DMS153 treated with DMSO at 0.1 percent for 48 hours (cell line): Measurements from ENCODE around the gene RPS6KB2.
A peak's percentile ranks its signal among the peaks of the same experiment; 100 is the strongest.

Source experiments
- DNase-seq: peaks from one replicate; lab custom pipeline; 2025; ENCODE audit not compliant: unreplicated experiment; lab: John Stamatoyannopoulos, UW

The RPS6KB2 gene

DNA sequence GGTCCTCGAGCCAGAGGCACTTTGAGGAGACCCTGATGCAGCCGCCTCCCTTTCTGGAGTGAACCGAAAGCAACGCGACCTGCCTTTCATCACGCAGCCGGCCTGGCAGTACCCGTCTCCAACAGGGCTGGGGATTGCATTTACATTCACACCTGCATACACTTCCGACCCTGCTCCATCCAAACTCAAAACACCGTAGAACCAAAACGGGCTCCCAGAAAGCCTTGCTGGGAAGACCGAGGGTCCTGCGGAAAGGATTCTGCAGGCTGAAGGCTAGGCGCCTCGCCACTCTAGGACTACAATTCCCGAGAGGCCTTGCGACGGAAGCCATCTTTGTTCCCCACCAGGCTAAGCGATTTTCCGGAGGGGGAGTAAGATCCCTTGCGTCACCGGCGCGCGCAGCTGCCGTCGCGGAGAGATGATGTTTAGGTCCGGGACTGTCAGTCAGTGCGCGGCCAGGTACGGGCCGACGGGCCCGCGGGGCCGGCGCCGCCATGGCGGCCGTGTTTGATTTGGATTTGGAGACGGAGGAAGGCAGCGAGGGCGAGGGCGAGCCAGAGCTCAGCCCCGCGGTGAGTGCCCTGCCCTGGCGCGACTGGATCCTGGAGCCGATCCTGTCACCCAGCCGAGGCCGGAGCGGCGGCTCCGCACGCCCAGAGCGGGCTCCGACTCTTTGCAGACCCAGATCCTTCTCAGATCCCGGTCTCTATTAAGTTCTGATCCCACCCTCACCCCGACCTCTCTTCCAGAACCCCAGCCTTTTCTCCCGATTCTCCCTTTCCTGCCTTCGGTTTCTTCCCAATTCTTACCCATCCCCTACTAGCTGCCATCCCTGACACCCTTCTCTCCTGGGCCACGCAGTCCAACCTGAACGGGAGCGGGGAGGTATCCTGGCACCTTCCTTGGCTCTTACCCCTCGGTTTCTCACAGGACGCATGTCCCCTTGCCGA lies at the start of gene RPS6KB2:
Gene RPS6KB2, plus strand, starts transcription at position 443 of the 950 bp plus-strand sequence. Its CDS starts 52 bp downstream, at position 495.
- peak; percentile 92 for DNase-seq

DNA sequence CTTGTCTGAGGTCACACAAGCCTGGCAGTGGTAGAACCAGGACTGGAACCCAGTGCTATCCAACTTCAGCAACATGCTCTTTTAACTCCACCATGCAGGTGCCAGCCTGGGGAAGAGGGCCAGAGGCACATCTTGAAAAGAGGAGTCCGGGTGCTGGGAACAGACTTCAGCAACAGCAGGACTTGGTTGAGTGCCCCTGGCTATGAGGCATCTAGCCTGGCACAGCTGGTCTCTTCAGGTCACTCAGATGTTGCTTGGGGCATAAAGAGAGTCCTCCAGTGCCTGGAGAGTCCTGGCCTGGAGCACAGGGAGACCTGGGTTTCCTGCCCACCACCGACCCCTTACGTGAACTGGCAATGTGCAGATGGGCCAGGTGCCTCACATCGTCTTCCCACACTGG lies 49.8 kb upstream of the RPS6KB2 start:
- no peak for DNase-seq

DNA sequence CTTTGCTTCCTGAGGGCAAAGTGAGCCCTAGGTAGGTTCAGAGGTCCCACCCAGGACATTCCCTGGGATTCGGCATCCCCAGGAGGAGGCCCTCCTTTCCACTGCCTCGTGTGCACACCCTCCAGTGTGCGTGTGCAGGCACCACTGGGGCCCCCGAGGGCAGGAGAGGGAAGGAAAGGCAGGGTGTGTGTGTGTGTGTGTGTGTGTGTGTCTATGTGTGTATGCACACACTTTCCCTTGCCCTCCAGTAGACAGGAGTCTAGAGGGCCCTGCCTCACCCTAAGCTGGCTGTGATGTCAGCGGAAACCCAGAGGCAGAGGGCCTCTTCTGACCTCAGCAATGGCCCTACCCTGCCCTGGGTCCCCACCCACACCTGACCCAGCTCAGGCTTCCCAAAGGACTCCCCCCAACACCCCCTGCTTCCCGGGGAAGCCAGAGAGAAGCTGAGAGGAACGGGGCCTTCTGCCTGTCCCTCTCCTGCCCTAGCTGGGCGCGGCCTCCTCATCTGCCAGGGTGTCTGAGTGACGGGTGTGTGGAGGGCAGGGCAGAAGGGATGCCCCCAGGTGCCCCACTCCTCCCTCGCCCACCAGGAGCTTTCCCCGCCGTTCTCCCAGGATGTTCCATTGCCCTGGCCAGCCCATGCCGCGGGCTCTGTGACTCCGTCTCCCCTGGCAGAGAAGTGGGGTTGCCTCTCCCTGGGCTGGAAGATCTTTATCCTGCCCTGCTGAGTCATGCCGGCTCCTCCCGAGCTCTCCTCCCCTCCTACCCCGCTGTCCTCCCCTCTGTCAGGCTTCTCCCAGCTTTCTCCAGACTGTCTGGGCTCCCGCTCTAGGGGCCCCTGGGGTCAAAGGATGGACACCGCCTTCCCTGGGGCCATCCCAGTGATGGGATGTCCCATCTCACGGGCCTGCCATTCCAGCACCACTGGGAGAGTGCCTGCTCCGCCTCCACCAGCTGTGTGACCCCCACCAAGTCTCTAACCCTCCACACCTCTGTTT lies 48.9 kb upstream of the RPS6KB2 start:
- no peak for DNase-seq

DNA sequence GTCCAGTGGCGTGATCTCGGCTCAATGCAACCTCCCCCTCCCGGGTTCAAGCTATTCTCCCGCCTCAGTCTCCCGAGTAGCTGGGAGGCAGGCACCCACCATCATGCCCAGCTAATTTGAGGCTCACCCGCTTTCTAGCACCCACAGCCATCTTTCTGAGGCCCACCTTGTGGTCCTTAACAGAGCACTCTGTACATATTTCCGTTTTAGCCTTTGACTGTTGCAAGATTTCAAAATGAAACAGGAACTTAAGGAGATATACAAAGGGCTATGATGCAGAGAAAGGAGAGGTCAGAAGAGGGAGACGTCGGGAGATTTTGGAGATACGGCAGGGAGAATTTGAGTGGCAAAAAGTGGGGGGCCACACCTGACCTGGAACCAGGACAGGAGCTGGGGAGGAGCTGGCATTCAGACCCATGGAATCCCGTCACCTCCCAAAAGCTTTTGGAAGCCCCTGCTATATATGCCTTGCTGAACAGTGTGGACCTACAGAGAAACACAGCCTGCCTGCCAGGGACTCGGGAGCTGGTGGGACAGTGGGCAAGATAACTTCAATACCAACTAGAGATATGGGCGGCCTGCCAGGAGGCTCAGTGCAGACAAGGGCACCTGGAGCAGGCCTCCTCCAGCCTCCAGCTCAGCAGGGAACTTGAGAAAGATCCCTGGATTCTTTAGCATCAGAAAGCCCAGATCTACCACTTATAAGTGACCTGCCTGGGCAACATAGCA lies 46.9 kb upstream of the RPS6KB2 start:
- no peak for DNase-seq

DNA sequence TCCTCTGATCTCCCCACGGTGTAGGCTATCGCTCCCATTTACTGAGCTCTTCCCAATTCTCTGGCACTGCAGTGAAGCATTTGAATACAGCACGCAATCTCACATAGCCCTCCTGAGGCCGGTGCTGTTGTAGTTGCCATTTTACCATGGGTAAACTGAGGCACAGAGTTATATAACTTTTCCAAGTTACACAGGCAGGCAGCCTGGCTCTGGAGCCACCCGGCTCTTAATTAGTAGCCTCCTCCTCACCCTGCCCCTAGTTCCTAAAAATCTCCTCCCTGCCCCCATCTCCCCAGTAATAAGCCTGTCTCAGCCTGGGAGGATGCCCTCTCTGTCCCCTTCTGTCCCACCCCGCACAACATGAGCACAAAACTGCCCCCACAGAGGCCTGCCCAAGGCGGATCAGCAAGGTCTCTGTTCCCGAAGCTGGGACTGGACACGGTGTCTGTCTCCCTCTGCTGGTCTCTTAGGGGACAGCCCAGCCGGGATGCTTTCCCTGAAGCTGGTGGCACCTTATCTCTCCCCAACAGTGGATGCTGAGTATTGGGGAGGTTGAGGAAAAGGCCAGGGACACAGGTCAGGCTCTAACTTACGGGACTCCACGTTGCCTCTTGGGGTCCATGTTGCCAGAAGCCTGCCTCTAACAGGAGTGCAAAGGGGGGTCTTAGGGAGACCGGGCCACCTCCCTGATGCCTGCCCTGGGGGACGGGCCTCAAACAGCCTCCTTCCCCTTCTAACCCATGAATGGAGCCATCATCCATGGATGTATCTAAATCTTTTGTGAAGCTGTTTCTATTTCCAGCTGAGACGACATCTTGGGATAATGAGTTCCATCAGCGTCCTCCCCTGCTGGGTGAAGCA lies 45.8 kb upstream of the RPS6KB2 start:
- DNase-seq = no peak

DNA sequence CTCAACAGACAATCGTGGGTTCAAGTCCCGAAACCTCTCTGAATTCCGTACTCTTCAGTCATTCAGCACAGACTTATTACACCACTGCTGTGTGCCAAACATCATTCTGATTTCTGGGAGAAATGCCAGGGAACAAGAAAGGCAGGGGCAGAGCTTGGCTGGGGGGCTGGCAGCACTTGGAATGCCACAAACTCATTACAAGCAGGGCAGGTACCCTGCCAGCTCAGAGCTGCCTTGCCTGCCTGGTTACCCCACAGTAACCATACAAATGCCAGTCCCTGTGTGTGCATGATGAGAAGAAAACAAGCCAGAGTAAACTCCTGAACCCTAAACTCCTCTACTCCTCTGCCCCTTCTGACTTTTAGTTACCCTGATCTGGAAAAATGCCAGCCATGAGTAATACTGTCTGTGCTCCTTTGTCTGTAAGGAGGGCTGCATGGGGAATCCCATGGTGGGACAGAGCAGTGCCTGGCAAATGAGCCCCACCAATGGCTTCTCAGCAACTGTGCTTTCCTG lies 43.4 kb upstream of the RPS6KB2 start:
- DNase-seq = no peak

DNA sequence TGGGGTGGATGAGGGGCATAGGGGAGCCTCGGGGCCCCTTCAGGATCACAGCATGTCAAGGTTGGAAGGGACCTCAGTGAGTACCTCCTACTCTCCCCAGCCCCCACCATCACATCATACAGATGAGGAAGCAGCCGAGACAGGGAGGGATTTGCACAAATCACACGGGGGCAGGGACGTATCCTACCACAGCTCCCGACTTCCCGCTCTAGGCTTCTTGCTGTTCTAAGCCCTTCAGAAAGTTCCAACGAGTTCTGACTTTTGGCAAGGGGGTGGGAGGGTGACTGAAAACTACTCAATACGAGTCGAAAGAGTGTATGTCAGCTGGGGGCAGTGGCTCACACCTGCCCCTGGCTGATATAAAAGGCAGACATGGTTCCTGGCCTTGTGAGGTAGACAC lies 41.2 kb upstream of the RPS6KB2 start:
- no peak for DNase-seq

DNA sequence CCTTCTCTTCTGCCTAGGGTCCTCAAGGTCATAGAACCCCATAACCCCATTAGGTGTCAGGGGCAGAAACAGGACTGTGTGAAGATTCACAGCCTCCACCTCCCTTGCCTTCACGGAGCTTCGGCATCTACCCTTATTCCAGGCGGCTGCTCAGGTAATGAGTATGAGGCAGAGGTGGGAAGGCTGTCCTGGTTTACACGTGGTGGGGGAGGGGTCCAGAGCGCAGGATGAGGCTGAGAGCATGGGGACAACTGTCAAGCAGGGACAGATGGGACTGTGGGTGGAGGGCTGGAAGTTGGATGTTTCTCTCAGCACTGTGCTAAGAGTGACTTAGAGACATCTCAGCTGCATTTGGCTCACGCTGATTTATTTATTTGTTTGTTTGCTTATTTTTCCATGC lies 40.8 kb upstream of the RPS6KB2 start:
- DNase-seq = no peak

DNA sequence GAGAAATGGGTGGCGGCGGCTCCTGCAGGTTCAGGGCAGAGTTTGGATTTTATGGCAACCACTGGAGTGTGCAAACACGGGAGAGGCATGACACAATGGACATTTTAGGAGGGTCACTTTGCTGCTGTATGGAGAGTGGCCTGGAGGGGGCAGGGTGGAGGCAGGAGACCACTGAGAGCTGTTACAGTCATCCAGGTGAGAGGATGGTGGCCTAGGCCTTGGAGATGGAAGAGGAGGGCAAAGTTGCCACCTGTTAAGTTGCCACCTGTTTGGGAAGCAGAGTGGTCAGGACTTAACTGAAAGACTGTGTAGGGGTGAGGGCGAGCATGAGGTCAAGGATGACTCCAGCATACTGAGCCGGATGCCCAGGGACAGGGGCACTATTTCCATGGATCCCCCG lies 38.8 kb upstream of the RPS6KB2 start:
- peak; percentile 18 for DNase-seq

DNA sequence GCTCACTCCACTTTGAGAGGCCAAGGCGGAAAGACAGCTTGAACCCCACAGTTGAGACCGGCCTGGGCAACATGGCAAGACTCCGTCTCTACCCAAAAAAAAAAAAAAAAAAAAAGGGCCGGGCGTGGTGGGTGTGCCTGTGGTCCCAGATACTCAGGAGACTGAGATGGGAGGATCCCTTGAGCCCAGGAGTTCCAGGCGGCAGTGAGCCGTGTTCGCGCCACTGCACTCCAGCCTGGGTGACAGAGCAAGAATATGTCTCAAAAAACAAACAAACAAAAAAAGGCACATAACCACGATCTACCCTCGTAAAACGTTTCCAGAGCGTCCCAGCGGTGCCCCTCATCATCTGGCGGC lies 37.4 kb upstream of the RPS6KB2 start:
- no peak for DNase-seq

DNA sequence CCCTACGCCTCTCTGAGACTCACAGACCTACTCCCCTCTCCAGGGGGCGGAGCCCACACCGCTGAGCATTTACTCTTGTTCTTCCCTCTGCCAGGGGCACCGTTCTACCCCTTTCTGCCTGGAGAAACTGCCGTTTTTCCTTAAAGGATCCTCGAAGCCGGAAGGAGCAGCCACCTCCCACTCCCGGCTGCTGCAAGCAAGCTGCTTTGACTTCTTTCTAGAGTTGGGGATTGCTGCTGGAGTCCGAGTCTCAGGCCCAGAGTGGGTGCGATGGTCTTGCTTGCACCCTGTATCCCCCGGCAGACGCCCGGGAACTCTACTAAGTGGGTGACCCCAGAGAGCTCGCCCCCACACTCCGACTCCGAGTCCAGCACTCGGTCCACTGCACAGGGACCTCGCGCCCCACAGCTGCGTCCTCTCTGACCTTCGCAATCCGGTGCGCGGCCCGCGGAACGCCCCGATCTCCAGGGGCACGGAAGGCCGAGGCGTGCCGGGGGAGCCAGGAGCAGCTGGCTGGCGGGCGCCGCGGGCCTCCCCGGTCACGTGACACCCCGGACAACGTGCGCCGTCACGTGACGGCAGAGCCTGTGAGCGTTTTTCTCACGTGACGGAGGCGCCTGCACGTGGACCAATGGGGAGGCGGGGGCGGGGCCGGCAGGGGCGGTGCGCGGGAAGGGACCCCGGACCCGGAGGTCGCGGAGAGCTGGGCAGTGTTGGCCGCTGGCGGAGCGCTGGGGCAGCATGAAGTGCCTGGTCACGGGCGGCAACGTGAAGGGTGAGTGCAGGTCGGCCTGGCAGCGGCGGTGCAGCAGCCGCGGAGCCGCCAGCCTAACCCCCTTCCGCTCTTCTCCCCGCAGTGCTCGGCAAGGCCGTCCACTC lies 36.8 kb upstream of the RPS6KB2 start, which contains the start of gene RAD9A:
Gene RAD9A, plus strand, starts transcription at position 683 of the 879 bp plus-strand sequence. Its CDS starts 59 bp downstream, at position 742.
- DNase-seq = peak; percentile 82

DNA sequence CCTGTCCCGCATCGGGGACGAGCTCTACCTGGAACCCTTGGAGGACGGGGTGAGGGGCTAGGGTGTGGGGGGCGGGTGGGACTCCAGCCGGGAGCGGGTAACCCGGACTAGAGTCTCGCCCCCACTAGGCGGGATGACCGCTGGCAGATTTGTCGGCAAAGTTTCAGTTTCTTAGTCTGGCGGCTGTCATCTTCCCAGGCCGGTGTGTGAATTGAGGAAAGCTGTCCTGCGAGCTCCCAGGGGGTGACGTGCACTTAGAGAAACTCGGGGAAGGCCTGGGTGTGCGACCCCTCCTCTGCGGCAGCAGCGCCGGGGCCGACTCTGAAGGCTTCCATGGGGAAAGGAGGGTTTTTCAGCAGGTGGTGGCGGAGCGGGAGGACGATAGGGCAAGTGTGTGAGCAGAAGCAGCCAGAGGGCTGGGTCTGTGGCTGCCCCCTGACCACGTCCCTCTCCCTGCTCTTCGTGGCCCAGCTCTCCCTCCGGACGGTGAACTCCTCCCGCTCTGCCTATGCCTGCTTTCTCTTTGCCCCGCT lies 36.0 kb upstream of the RPS6KB2 start:
- no peak for DNase-seq

DNA sequence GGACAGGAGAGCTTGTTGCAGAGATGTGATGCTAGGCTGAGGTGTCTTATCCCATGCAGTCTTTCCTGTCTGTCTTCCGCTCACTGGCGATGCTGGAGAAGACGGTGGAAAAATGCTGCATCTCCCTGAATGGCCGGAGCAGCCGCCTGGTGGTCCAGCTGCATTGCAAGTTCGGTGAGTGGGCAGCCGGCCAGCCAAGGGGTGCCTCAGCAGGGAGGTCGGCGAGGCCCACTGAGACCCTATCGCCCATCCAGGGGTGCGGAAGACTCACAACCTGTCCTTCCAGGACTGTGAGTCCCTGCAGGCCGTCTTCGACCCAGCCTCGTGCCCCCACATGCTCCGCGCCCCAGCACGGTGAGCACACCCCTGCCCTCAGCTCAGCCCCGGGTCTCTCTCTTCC lies 34.9 kb upstream of the RPS6KB2 start:
- DNase-seq = no peak

DNA sequence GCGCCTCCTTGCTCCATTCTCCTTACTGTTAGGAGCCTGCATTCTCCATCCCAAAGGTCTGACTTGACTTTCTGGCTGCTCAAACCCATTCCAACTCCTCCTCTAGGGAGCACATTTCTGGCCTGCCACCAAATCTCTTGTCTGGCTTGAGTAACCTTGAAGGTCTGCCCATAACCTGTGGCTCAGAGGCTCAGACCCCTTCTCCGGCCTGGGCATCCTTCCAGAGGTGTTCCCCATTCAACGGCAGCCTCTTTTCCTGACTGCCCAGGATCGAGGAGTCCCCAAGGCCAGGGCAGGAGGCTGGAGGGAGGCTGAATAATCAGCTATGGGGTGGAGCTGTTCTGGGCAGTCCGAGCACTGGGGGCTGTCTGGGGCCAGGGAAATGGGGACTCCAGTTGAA lies 34.3 kb upstream of the RPS6KB2 start:
- DNase-seq = no peak

DNA sequence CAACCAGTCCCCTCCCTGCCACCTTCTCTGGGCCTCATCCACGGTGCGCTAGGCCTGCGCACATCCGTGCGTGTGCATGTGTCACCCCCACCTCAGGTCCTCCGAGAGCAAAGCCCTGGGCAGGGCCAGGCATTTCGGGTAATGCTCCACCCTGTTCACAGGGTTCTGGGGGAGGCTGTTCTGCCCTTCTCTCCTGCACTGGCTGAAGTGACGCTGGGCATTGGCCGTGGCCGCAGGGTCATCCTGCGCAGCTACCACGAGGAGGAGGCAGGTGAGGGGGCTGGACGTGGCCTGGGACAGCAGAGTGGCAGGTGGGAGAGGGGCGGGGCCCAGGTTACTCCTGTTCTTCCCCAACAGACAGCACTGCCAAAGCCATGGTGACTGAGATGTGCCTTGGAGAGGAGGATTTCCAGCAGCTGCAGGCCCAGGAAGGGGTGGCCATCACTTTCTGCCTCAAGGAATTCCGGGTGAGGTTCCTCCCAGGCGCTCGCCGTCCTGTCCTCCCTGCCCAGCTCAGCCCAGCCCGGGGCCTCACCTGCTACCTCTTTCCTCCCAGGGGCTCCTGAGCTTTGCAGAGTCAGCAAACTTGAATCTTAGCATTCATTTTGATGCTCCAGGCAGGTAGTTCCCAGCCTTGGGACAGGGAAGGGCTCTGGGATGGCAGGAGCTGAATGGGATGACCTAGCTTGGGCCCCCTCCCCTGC lies 32.6 kb upstream of the RPS6KB2 start:
- no peak for DNase-seq

DNA sequence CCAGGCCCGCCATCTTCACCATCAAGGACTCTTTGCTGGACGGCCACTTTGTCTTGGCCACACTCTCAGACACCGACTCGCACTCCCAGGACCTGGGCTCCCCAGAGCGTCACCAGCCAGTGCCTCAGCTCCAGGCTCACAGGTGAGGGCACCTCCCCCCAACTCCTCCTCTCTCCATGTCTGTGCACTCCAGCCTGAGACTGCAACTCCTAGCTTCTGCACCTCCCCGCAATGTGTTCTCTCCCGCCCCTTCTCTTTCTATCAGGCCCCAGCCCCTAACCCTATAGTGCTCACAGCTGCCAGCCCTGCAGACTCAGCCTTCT lies 32.1 kb upstream of the RPS6KB2 start:
- no peak for DNase-seq

DNA sequence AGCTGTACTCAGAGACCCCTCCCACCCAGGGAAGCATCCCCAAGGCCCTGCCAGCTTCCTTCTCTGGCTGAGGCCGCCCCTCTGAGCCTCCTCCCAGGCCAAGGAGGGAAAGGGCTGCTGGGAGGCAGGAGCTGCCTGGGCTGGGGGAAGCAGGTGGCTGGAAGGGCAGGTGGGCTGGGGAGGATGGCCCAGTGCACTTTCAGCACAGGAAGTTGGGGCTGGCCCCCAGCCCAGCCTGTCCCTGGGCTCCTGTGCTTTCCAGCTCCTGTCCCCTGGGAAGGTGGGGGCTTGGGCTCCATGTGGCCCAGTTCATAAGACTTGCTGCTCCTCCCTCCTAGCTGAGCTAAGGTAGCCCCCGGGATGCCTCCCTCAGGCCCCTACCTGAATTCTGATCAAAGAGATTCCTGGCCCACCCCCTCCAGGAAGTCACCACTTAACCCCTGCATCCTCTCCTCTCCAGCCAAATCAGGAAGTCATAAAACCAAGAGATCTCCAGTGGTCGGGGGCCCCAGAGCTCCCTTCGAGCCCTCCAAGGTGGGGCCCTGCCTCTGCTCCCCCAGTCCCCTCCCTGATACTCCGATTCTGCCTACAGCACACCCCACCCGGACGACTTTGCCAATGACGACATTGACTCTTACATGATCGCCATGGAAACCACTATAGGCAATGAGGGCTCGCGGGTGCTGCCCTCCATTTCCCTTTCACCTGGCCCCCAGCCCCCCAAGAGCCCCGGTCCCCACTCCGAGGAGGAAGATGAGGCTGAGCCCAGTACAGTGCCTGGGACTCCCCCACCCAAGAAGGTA lies 31.5 kb upstream of the RPS6KB2 start:
- no peak for DNase-seq
